Measurements from ENCODE around the gene MED14. TPM values are rescaled to one million over a fixed set of nuclear protein-coding genes. Genes with fewer than 3 reads are reported as not detected.

MED14 gene
- total and polyA plus RNA-seq, 10 of the 15 experiments (the other 5 are each of a cell fraction or from before 2014, with no cell fraction given), result 8.8 to 99.4 (median 29.4) TPM

DNA sequence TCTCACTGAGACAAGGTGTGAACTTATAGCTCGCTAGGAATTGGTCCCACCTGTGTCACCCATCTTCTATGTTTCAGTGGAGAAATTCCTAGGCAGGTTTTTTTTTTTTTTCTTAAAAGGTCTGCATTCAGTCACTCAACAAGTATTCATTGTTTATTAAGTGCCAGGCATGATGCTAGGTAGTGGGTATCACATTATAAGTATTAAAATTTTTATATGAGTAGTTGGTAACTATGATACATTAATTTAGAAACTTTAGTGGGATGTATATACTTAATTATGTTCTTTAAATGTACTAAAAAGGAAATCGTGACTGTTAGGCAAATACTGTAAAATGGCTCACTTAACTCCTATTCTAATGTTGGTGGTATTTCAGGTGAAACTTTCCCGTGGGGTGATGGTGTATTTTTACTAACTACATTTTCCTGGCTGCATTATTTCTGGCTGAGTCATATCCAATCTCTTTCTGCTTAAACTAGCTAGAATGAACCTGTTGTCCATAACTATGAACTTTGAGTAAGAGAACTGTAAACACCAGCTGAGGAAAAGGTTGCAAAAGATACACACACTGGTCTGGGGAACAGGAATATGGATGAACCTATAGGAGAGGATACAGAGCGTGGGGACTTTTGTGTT lies 49.3 kb upstream of the MED14 start:
- Histone ChIP-seq H2AFZ (ENCODE audit: control insufficient read depth, low read depth, low read length) (no peak overlapping the region), H3K4me1 (ENCODE audit: control insufficient read depth, insufficient read depth, low read length) (no peaks in the 10 kb centered on the region), H3K27ac (ENCODE audit: control insufficient read depth, insufficient read depth) (no peak overlapping the region), H3K9ac (ENCODE audit: control insufficient read depth, insufficient read depth, low read length) (no peak overlapping the region), H3K9me3 (replicated peaks; ENCODE audit: control insufficient read depth, insufficient read depth, low read length) (no peaks in the 10 kb centered on the region), H3K4me3 (no peak overlapping the region), H4K20me1 (ENCODE audit: control insufficient read depth, insufficient read depth) (no peaks in the 10 kb centered on the region), H3K36me3 (ENCODE audit: control insufficient read depth in 2 of 2, insufficient read depth in 2 of 2, low read length in 1 of 2) (no peaks in the 10 kb centered on the region), H3K27me3 (replicated peaks in 1 of 2; ENCODE audit: control insufficient read depth in 2 of 2, insufficient read depth in 2 of 2, low read length in 1 of 2) (no peaks in the 10 kb centered on the region; a peak in 1 of 4 replicates), H3K4me2 (ENCODE audit: control insufficient read depth, insufficient read depth) (no peak overlapping the region), H3K79me2 (ENCODE audit: control insufficient read depth, insufficient read depth, low read length) (no peaks in the 10 kb centered on the region)
- CTCF ChIA-PET, result interaction anchor here (0.5 to 2.7 kb wide), 3 partner anchors 9 to 144 kb away, joined by 3 to 14 read pairs (median 4); no protein-coding TSS in a partner anchor
- RAD21 ChIA-PET (ENCODE audit: unreplicated experiment), result no interaction called here
- ATAC-seq (no peak), FAIRE-seq (peak; percentile 47), DNase-seq (ENCODE audit: low read depth, low spot score) (no peak)
- in situ Hi-C loops (cut with MboI) (no loop called here), intact Hi-C loops (cut with micrococcal nuclease; ENCODE audit: unreplicated experiment) (no loop called here)
- 28% methylated on average over 4 of the region's 4 CpGs for WGBS (ENCODE audit: insufficient coverage, insufficient replicate concordance, low lambda C conversion rate, missing lambda C conversion rate)
- SMC1A ChIA-PET (ENCODE audit: uncharacterized antibody, unreplicated experiment), result interaction anchor here (1.6 to 1.9 kb wide), 2 partner anchors 10 to 241 kb away, joined by 3 to 6 read pairs; no protein-coding TSS in a partner anchor
- BruUV-seq (replicated peaks), result no TSS peak
- POLR2A ChIA-PET, result no interaction called here
- TF ChIP-seq POLR2AphosphoS5 (IDR thresholded peaks at IDR 0.05; ENCODE audit: low read length) (no peak), MAX (IDR thresholded peaks at IDR 0.05; ENCODE audit: low read depth, low read length) (no peak), BCL3 (IDR thresholded peaks at IDR 0.05; ENCODE audit: borderline replicate concordance, insufficient read depth, low read depth, low read length, poor library complexity, severe bottlenecking) (no peak), PRDM15 (CRISPR knock-in tag; IDR thresholded peaks at IDR 0.05) (no peak), FOXK2 (IDR thresholded peaks at IDR 0.05) (no peak), WRNIP1 (IDR thresholded peaks at IDR 0.05; ENCODE audit: borderline replicate concordance, low read depth, low read length) (no peak), PML (IDR thresholded peaks at IDR 0.05; ENCODE audit: low read length) (no peak), E4F1 (IDR thresholded peaks at IDR 0.05; ENCODE audit: borderline replicate concordance, partially characterized antibody) (no peak), SIX5 (IDR thresholded peaks at IDR 0.05; ENCODE audit: low read depth, low read length, severe bottlenecking) (no peak)
- TF ChIP-seq, protein P1, sequence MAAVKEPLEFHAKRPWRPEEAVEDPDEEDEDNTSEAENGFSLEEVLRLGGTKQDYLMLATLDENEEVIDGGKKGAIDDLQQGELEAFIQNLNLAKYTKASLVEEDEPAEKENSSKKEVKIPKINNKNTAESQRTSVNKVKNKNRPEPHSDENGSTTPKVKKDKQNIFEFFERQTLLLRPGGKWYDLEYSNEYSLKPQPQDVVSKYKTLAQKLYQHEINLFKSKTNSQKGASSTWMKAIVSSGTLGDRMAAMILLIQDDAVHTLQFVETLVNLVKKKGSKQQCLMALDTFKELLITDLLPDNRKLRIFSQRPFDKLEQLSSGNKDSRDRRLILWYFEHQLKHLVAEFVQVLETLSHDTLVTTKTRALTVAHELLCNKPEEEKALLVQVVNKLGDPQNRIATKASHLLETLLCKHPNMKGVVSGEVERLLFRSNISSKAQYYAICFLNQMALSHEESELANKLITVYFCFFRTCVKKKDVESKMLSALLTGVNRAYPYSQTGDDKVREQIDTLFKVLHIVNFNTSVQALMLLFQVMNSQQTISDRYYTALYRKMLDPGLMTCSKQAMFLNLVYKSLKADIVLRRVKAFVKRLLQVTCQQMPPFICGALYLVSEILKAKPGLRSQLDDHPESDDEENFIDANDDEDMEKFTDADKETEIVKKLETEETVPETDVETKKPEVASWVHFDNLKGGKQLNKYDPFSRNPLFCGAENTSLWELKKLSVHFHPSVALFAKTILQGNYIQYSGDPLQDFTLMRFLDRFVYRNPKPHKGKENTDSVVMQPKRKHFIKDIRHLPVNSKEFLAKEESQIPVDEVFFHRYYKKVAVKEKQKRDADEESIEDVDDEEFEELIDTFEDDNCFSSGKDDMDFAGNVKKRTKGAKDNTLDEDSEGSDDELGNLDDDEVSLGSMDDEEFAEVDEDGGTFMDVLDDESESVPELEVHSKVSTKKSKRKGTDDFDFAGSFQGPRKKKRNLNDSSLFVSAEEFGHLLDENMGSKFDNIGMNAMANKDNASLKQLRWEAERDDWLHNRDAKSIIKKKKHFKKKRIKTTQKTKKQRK (IDR thresholded peaks at IDR 0.05; ENCODE audit: low read depth, low read length), result no peak

Measured in GM12878 (cell line).